Activated T-cell treated with anti-CD3 and anti-CD28 coated beads, Interleukin-2, amount 50 U/mL, for 72 hours (primary cell): Measurements from ENCODE around the gene CTU2. TPM values are rescaled to one million over a fixed set of nuclear protein-coding genes. Genes with fewer than 3 reads are reported as not detected.

Source experiments
- ATAC-seq, 2 donors: fragments of 150-1000 bp; cut with Tn5 transposase; replicated peaks in 1 of 2; 2 replicates each; pipeline ENCODE4 v1.10.0; 2021; ENCODE audit warnings: moderate library complexity in 2 of 2, mild to moderate bottlenecking in 1 of 2
- DNase-seq, 2 donors: peaks; one replicate each; pipeline ENCODE4 v3.0.0; 2021 to 2022; ENCODE audit warnings: mixed read lengths in 1 of 2
- H3K27ac Mint-ChIP-seq: one replicate; pipeline ENCODE4 v1.8.0; 2022; ENCODE audit warnings: mild to moderate bottlenecking, moderate library complexity, mixed read lengths
- H3K27me3 Mint-ChIP-seq: one replicate; pipeline ENCODE4 v1.8.0; 2022; ENCODE audit warnings: low read depth, mixed read lengths
- H3K36me3 Mint-ChIP-seq, 2 donors: one replicate each; pipeline ENCODE4 v1.8.0; 2022; ENCODE audit warnings: mixed read lengths in 2 of 2, mild to moderate bottlenecking in 1 of 2; ENCODE audit not compliant: insufficient read depth in 2 of 2
- H3K4me1 Mint-ChIP-seq: one replicate; pipeline ENCODE4 v1.8.0; 2022; ENCODE audit warnings: low read depth, mixed read lengths
- H3K4me3 Mint-ChIP-seq, 2 donors: one replicate each; pipeline ENCODE4 v1.8.0; 2022; ENCODE audit warnings: mild to moderate bottlenecking in 2 of 2, mixed read lengths in 2 of 2, moderate library complexity in 2 of 2
- H3K9me3 Mint-ChIP-seq, 2 donors: one replicate each; pipeline ENCODE4 v1.8.0; 2022; ENCODE audit warnings: mixed read lengths in 2 of 2
- total RNA-seq, 2 donors: library from RNA; stranded (reverse); gene quantifications; one replicate each; pipeline ENCODE4 v1.2.3, GENCODE V29; 2022

Gene CTU2
- total RNA-seq, 2 donors from 2014 or later: 25.9 to 34.9 TPM

DNA sequence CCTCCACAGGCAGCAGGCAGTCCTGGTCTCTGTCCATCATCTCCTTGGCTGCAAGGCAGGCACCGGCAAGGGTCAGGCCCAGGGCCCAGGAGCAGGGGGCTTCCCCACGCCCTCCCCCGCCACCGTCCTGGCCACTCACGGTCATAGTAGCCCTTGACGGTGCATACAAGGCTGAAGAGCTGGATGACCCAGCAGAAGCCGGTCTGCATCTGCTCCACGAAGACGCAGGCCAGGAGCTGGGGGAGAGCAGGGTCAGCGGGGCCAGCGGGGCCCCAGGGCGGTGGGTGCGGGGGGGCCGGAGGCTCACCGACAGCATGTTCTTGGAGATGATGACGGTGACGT is 20.1 kb downstream of the CTU2 start:
- Mint-ChIP-seq H3K27me3 (no peaks in the 10 kb centered on the region), H3K36me3 (peaks cover 2 to 8% of the 10 kb centered on the region in 2 donors), H3K27ac (no peak overlapping the region), H3K4me3 (no peak overlapping the region), H3K4me1 (no peaks in the 10 kb centered on the region), H3K9me3 (no peaks in the 10 kb centered on the region)
- ATAC-seq (no peak), DNase-seq (no peak)

DNA sequence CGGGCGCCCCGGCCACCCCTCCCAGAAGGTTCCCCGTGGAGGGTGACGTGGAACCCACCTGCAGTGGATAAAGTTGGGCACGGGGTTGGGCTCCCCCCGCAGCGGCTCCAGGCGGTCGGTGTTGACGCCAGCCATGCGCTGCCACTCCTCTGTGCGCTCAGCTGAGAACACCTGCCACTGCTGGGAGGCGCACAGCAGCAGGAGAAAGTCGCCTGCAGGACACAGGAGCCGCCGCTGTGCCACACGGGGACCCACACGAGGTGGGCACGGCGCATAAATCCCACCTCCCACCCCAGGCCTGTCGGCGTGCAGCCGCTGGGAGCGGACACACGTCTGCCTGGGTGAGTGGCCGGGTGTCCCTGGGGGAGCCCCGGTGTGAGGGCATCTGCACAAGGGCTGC is 20.7 kb downstream of the CTU2 start:
- H3K4me1 Mint-ChIP-seq: no peaks in the 10 kb centered on the region

DNA sequence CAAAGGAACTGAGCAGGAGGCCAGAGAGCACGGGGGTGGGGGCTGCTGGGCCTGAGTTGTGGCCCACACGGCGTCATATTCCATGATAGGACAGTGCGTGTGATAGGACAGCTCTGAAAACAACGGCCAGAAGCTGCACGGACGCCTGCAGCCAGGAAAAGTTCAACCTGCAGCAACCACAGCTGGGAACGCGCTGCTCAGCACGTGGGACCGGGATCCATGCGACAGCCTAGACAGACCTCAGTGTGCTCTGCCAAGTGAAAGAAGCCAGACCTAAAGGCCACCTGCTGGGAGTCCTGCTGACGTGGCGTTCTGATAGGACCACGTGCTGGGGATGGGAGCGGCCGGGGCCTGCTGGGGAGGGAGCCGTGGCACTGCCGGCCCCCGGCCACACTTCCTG is 21.6 kb downstream of the CTU2 start:
- Mint-ChIP-seq H3K27me3 (no peaks in the 10 kb centered on the region), H3K36me3 (peaks cover 2 to 6% of the 10 kb centered on the region in 2 donors), H3K4me1 (no peaks in the 10 kb centered on the region), H3K4me3 (no peak overlapping the region), H3K27ac (no peak overlapping the region), H3K9me3 (no peaks in the 10 kb centered on the region)
- ATAC-seq: no peak
- DNase-seq: no peak

More for the DNA sequence above, 20.7 kb downstream of the CTU2 start:
- Mint-ChIP-seq H3K4me3 (no peak overlapping the region), H3K9me3 (no peaks in the 10 kb centered on the region), H3K27me3 (no peaks in the 10 kb centered on the region), H3K27ac (no peak overlapping the region), H3K36me3 (peaks cover 2 to 8% of the 10 kb centered on the region in 2 donors)
- no peak for DNase-seq
- no peak for ATAC-seq

GRCh38 chr16:88730632-88731607 is 24.6 kb downstream of the CTU2 start:
- Mint-ChIP-seq H3K9me3 (no peaks in the 10 kb centered on the region), H3K27me3 (no peaks in the 10 kb centered on the region), H3K4me1 (no peaks in the 10 kb centered on the region), H3K36me3 (peaks cover 0 to 5% of the 10 kb centered on the region in 2 donors), H3K27ac (no peak overlapping the region), H3K4me3 (no peak overlapping the region)
- DNase-seq (no peak), ATAC-seq (no peak)

GRCh38 chr16:88731699-88732098 is 25.4 kb downstream of the CTU2 start:
- Mint-ChIP-seq H3K27ac (no peak overlapping the region), H3K9me3 (no peaks in the 10 kb centered on the region), H3K27me3 (no peaks in the 10 kb centered on the region), H3K36me3 (peaks cover 0 to 3% of the 10 kb centered on the region in 2 donors), H3K4me1 (no peaks in the 10 kb centered on the region), H3K4me3 (no peak overlapping the region)
- ATAC-seq: no peak
- DNase-seq: no peak

- no peak overlapping the region for H3K4me3 Mint-ChIP-seq
- no peak overlapping the region for H3K27ac Mint-ChIP-seq
- no peak for ATAC-seq
- H3K27me3 Mint-ChIP-seq: no peaks in the 10 kb centered on the region
- no peak for DNase-seq
- H3K4me1 Mint-ChIP-seq: no peaks in the 10 kb centered on the region
- H3K9me3 Mint-ChIP-seq: no peaks in the 10 kb centered on the region
- peaks cover 0 to 3% of the 10 kb centered on the region in 2 donors for H3K36me3 Mint-ChIP-seq
Observed at GRCh38 chr16:88732172-88732960, 26.1 kb downstream of the CTU2 start.

GRCh38 chr16:88732961-88733294 is 26.6 kb downstream of the CTU2 start:
- no peak overlapping the region for H3K4me3 Mint-ChIP-seq
- no peaks in the 10 kb centered on the region for H3K27me3 Mint-ChIP-seq
- H3K9me3 Mint-ChIP-seq: no peaks in the 10 kb centered on the region
- H3K4me1 Mint-ChIP-seq: no peaks in the 10 kb centered on the region
- peaks cover 0 to 3% of the 10 kb centered on the region in 2 donors for H3K36me3 Mint-ChIP-seq
- ATAC-seq (no peak), DNase-seq (no peak)
- no peak overlapping the region for H3K27ac Mint-ChIP-seq

DNA sequence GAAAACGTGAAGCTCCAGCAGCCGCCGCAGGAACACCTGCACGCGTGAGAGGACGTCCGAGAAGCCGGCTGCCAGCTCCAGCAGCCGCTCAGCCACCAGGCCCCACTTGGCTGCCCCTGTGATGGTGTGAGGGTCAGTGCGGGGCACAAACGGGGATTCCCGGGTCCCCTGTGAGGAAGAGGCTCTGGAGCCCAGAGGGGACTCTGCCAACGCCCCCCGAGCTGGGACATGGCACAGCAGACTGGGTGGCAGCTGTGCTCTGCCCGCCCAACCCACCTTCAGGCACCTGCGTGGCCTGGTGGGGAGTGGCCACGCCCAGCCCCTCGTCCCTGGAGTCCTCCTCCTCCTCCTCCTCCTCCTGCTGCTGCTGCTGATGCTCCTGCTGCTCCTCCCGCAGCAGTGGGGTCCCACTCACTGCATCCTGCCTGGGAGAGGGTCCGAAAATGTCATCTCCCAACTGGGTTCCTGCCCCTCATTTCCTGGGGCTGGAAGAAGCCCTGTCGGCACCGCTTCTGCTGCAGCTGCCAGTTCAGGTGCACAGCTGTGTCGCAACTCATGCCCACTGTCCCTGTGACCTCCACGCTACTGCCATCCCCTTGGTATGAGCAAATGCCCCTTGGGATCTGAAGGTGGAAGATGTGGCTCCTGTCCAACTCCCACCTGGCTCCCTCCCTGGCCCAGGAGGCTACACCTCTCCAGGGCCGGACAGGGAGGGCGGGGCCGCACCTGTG is 27.5 kb downstream of the CTU2 start:
- no peak overlapping the region for H3K27ac Mint-ChIP-seq
- H3K4me1 Mint-ChIP-seq: no peaks in the 10 kb centered on the region
- no peak for ATAC-seq
- H3K27me3 Mint-ChIP-seq: no peaks in the 10 kb centered on the region
- H3K4me3 Mint-ChIP-seq: no peak overlapping the region
- peaks cover 0 to 3% of the 10 kb centered on the region in 2 donors for H3K36me3 Mint-ChIP-seq
- no peak for DNase-seq
- no peaks in the 10 kb centered on the region for H3K9me3 Mint-ChIP-seq

DNA sequence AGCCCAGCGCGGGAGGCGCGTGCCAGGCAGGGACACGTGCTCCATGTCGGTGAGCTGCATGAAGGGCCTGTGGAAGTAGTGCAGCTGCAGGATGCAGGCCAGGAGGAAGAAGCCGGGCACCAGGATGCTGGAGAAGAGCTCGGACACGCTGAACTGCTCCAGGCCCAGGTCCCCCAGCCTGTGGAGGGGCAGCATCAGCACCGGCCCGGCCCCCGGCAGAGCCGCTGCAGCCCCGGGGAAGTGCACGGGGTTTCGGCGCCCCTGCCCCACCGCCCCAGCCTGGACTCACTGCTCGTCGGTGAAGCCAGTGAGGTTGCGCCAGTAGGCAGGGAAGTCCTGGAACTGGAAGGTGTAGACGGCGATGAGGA is 28.0 kb downstream of the CTU2 start:
- no peaks in the 10 kb centered on the region for H3K4me1 Mint-ChIP-seq
- H3K27ac Mint-ChIP-seq: no peak overlapping the region
- H3K36me3 Mint-ChIP-seq: peaks cover 0 to 3% of the 10 kb centered on the region in 2 donors
- ATAC-seq (no peak), DNase-seq (no peak)
- H3K27me3 Mint-ChIP-seq: no peaks in the 10 kb centered on the region
- no peaks in the 10 kb centered on the region for H3K9me3 Mint-ChIP-seq
- H3K4me3 Mint-ChIP-seq: no peak overlapping the region

DNA sequence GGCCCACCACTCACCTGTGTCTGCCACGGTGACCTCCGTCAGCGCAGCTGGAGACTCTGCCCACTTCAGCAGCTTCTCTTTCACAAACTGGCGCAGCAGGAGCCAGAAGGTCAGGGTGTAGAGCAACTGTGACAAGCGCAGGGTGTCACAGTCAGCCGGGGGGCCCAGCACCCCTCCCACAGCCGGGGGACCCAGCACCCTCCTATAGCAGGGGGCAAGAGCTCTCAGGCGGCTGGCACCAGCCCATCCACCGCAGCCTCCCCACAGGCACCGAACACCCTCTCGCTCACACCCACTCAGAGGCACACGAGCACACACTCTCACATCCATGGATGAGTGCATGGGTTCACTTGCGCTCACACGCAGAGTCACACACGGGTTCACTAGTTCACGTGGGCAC is 28.8 kb downstream of the CTU2 start:
- no peak overlapping the region for H3K27ac Mint-ChIP-seq
- ATAC-seq: no peak
- DNase-seq: no peak
- no peaks in the 10 kb centered on the region for H3K9me3 Mint-ChIP-seq
- peaks cover 0 to 3% of the 10 kb centered on the region in 2 donors for H3K36me3 Mint-ChIP-seq
- H3K4me3 Mint-ChIP-seq: no peak overlapping the region
- H3K4me1 Mint-ChIP-seq: no peaks in the 10 kb centered on the region
- H3K27me3 Mint-ChIP-seq: no peaks in the 10 kb centered on the region

- H3K4me3 Mint-ChIP-seq: no peak overlapping the region
- no peak overlapping the region for H3K27ac Mint-ChIP-seq
- H3K4me1 Mint-ChIP-seq: no peaks in the 10 kb centered on the region
- DNase-seq (no peak), ATAC-seq (no peak)
- no peaks in the 10 kb centered on the region for H3K9me3 Mint-ChIP-seq
- H3K27me3 Mint-ChIP-seq: no peaks in the 10 kb centered on the region
- peaks cover 0 to 3% of the 10 kb centered on the region in 2 donors for H3K36me3 Mint-ChIP-seq
Observed at GRCh38 chr16:88735616-88736015, 29.3 kb downstream of the CTU2 start.

DNA sequence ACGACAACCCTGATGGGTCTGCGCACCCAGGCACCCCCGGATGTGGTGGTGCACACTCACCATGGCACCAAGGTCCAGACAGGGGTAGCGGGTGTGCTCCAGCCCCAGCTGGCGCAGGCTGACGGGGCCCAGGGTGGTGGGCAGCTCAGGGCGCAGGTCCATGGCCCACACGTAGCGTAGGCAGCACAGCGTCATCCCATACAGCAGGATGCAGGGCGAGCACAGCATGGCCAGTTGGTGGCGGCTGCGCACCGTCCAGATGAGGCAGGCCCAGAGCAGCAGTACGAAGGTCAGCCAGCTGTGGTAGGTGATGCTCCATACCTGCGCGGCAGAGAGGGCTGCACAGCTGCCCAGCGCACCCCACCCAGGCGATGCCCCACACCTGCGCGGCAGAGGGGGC is 29.8 kb downstream of the CTU2 start:
- Mint-ChIP-seq H3K4me3 (no peak overlapping the region), H3K9me3 (no peaks in the 10 kb centered on the region), H3K27me3 (no peaks in the 10 kb centered on the region), H3K36me3 (peaks cover 0 to 3% of the 10 kb centered on the region in 2 donors), H3K27ac (no peak overlapping the region), H3K4me1 (no peaks in the 10 kb centered on the region)
- ATAC-seq (no peak), DNase-seq (no peak)

- no peaks in the 10 kb centered on the region for H3K4me1 Mint-ChIP-seq
- H3K27me3 Mint-ChIP-seq: no peaks in the 10 kb centered on the region
- no peak overlapping the region for H3K27ac Mint-ChIP-seq
- no peaks in the 10 kb centered on the region for H3K9me3 Mint-ChIP-seq
- ATAC-seq: no peak
- DNase-seq: no peak
- H3K36me3 Mint-ChIP-seq: no peaks in the 10 kb centered on the region
- no peak overlapping the region for H3K4me3 Mint-ChIP-seq
Observed at GRCh38 chr16:88736496-88736895, 30.2 kb downstream of the CTU2 start.
